Suprapubic skin (tissue), 3 donors: Measurements from ENCODE around the gene NFU1.

Experiments
- EP300 ChIP-seq: sonication (generic); formaldehyde crosslinking; IDR thresholded peaks from one replicate; pipeline ENCODE4 v1.6.1; 2017; ENCODE audit warnings: antibody characterized with exemption
- POLR2A ChIP-seq, 2 donors: fragments of 450-650 bp; IDR thresholded peaks; one replicate each; pipeline ENCODE4 v1.6.1; 2017; ENCODE audit warnings: antibody characterized with exemption in 2 of 2, mild to moderate bottlenecking in 2 of 2, moderate library complexity in 2 of 2
- TF ChIP-seq, protein P1 (sequence below), 2 donors: fragments of 200-600 bp in 1 of 2; fragments of 450-650 bp in 1 of 2; sonication (generic) in 1 of 2; IDR thresholded peaks; one replicate each; pipeline ENCODE4 v1.5.1; 2016 to 2019; ENCODE audit warnings: antibody characterized with exemption in 2 of 2, mild to moderate bottlenecking in 1 of 2, moderate library complexity in 1 of 2

DNA sequence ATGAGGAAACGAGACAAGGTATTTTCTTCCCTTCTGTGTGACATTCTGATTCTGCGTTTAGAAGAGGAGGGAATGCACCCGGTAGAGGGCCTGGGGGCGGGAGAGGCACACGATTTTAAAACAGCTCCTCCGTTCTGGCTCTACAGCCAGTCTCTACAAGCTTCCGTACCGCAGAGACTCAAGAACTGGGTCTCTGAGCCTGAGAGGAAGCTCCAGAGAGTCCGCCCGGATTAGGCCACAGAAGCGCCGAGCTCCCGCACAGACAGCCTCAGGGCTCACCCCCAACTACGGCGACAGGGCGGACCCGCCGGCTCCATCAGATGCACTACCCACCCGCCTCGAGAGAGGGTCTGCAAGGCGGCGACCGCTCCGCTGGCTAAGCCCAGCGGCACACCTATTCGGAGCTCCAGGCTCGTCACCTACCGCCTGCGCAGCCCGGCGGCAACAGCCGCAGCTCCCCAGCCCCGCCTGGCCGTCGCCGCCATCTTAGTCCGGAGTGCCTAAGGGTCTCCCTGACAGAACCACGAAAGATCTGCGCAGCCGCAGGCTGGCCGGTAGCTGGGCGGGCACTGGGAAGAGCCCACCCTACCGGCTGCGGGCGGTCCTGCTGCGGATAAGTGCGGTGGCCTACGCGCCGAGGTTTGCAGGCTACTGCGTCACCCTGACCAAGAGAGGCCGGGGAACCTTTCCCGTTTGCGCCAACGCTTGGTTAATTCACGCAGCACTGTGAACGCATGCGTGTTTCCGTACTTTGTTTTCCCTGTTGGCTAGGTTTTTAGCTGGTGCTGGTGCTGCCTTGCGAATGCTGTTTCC is at the start of gene NFU1:
- peak; percentile 40 to 75 for TF ChIP-seq POLR2A (IDR thresholded peaks at IDR 0.05)
- TF ChIP-seq, protein P1, sequence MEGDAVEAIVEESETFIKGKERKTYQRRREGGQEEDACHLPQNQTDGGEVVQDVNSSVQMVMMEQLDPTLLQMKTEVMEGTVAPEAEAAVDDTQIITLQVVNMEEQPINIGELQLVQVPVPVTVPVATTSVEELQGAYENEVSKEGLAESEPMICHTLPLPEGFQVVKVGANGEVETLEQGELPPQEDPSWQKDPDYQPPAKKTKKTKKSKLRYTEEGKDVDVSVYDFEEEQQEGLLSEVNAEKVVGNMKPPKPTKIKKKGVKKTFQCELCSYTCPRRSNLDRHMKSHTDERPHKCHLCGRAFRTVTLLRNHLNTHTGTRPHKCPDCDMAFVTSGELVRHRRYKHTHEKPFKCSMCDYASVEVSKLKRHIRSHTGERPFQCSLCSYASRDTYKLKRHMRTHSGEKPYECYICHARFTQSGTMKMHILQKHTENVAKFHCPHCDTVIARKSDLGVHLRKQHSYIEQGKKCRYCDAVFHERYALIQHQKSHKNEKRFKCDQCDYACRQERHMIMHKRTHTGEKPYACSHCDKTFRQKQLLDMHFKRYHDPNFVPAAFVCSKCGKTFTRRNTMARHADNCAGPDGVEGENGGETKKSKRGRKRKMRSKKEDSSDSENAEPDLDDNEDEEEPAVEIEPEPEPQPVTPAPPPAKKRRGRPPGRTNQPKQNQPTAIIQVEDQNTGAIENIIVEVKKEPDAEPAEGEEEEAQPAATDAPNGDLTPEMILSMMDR (IDR thresholded peaks at IDR 0.05): peak; percentile 59 to 71
- no peak for TF ChIP-seq EP300
